ENCODE data around the gene SLC13A4.
A peak's percentile ranks its signal among the peaks of the same experiment; 100 is the strongest.
"Not testable (repeated sequence)": the region's sequence is repeated elsewhere in the genome, so short reads cannot be mapped to it uniquely, and the experiment has no call there.

Gene SLC13A4

GRCh38 chr7:135717693-135718092, 10.3 kb downstream of the SLC13A4 start:
- no peak for DNase-seq

GRCh38 chr7:135716677-135717238, 11.2 kb downstream of the SLC13A4 start:
- no peak for DNase-seq

GRCh38 chr7:135715673-135716072, 12.3 kb downstream of the SLC13A4 start:
- no peak for DNase-seq

- DNase-seq = no peak
These were observed 12.9 kb downstream of the SLC13A4 start for GRCh38 chr7:135715055-135715522.

GRCh38 chr7:135714534-135715009, 13.4 kb downstream of the SLC13A4 start:
- no peak for DNase-seq

- DNase-seq = no peak
These were observed 14.0 kb downstream of the SLC13A4 start for GRCh38 chr7:135713836-135714470.

- DNase-seq = no peak
These were observed 15.2 kb downstream of the SLC13A4 start for GRCh38 chr7:135712796-135713195.

- DNase-seq = no peak
These were observed 15.7 kb downstream of the SLC13A4 start for GRCh38 chr7:135712182-135712782.

GRCh38 chr7:135711139-135711469, 16.9 kb downstream of the SLC13A4 start:
- DNase-seq = no peak

- DNase-seq = peak; percentile 14 to 23
These were observed 17.4 kb downstream of the SLC13A4 start for GRCh38 chr7:135710417-135711138.

- no peak for DNase-seq
These were observed 18.5 kb downstream of the SLC13A4 start for GRCh38 chr7:135709508-135709907.

- no peak for DNase-seq
These were observed 19.9 kb downstream of the SLC13A4 start for GRCh38 chr7:135708041-135708440.

GRCh38 chr7:135707570-135707966, 20.4 kb downstream of the SLC13A4 start:
- DNase-seq = no peak

GRCh38 chr7:135706858-135707569, 21.0 kb downstream of the SLC13A4 start:
- no peak for DNase-seq

- no peak for DNase-seq
These were observed 21.8 kb downstream of the SLC13A4 start for GRCh38 chr7:135706038-135706742.

GRCh38 chr7:135704698-135705097, 23.3 kb downstream of the SLC13A4 start:
- no peak for DNase-seq

- peak in 1 of 2 donors; percentile 1 for DNase-seq
These were observed 23.9 kb downstream of the SLC13A4 start for GRCh38 chr7:135704074-135704473.

- DNase-seq = no peak
These were observed 30.5 kb downstream of the SLC13A4 start for GRCh38 chr7:135697276-135698049.

- DNase-seq = no peak
These were observed 34.4 kb downstream of the SLC13A4 start for GRCh38 chr7:135693558-135693957.

GRCh38 chr7:135692606-135693005, 35.4 kb downstream of the SLC13A4 start:
- DNase-seq = not testable (repeated sequence)

- DNase-seq = no peak
These were observed 35.9 kb downstream of the SLC13A4 start for GRCh38 chr7:135692055-135692454.

Data from inflammatory macrophage (primary cell).